Activated T-cell treated with anti-CD3 and anti-CD28 coated beads, Interleukin-2, amount 50 U/mL, for 24 hours (primary cell): Measurements from ENCODE around the gene HIPK3.
A peak's percentile ranks its signal among the peaks of the same experiment; 100 is the strongest.
"Not testable (repeated sequence)": the region's sequence is repeated elsewhere in the genome, so short reads cannot be mapped to it uniquely, and the experiment has no call there.

ENCODE experiments used
- DNase-seq: peaks from one replicate; pipeline ENCODE4 v3.0.0-alpha.2; 2020
- H3K27ac Mint-ChIP-seq: 2 replicates; pipeline ENCODE4 v1.8.0; 2020; ENCODE audit warnings: mild to moderate bottlenecking, mixed read lengths
- H3K27me3 Mint-ChIP-seq: 2 replicates; pipeline ENCODE4 v1.8.0; 2020; ENCODE audit warnings: mixed read lengths
- H3K36me3 Mint-ChIP-seq: 2 replicates; pipeline ENCODE4 v1.8.0; 2020; ENCODE audit warnings: low read depth, mixed read lengths
- H3K4me1 Mint-ChIP-seq: 2 replicates; pipeline ENCODE4 v1.8.0; 2020; ENCODE audit warnings: low read depth, mixed read lengths
- H3K4me3 Mint-ChIP-seq: 2 replicates; pipeline ENCODE4 v1.8.0; 2020; ENCODE audit warnings: mild to moderate bottlenecking, moderate library complexity, mixed read lengths
- H3K9me3 Mint-ChIP-seq: 2 replicates; pipeline ENCODE4 v1.8.0; 2020; ENCODE audit warnings: mixed read lengths

Gene HIPK3

GRCh38 chr11:33243654-33244053 lies 13.5 kb upstream of the HIPK3 start:
- DNase-seq, H3K36me3 Mint-ChIP-seq, H3K27ac Mint-ChIP-seq, H3K4me1 Mint-ChIP-seq, H3K9me3 Mint-ChIP-seq, H3K4me3 Mint-ChIP-seq: not testable (repeated sequence)
- H3K27me3 Mint-ChIP-seq: peaks cover 21% of the 10 kb centered on the region

- no peaks in the 10 kb centered on the region for H3K4me1 Mint-ChIP-seq
- no peaks in the 10 kb centered on the region for H3K9me3 Mint-ChIP-seq
- no peak overlapping the region for H3K4me3 Mint-ChIP-seq
- H3K36me3 Mint-ChIP-seq: no peaks in the 10 kb centered on the region
- DNase-seq: no peak
- H3K27me3 Mint-ChIP-seq: peaks cover 14% of the 10 kb centered on the region
- H3K27ac Mint-ChIP-seq: no peak overlapping the region
Measured at GRCh38 chr11:33248416-33248971, 8.7 kb upstream of the HIPK3 start.

- no peaks in the 10 kb centered on the region for H3K9me3 Mint-ChIP-seq
- no peaks in the 10 kb centered on the region for H3K27me3 Mint-ChIP-seq
- no peak for DNase-seq
- peak overlapping the region; percentile 98 for H3K27ac Mint-ChIP-seq
- peaks cover 9% of the 10 kb centered on the region for H3K36me3 Mint-ChIP-seq
- peaks cover 25% of the 10 kb centered on the region for H3K4me1 Mint-ChIP-seq
- H3K4me3 Mint-ChIP-seq: peak overlapping the region; percentile 97
Measured at GRCh38 chr11:33256031-33256812, 959 bp upstream of the HIPK3 start.

GRCh38 chr11:33256813-33257159 lies 395 bp upstream of the HIPK3 start:
- no peak for DNase-seq
- Mint-ChIP-seq H3K27ac (peak overlapping the region; percentile 98), H3K4me1 (peaks cover 31% of the 10 kb centered on the region), H3K36me3 (peaks cover 9% of the 10 kb centered on the region), H3K4me3 (peak overlapping the region; percentile 97), H3K27me3 (no peaks in the 10 kb centered on the region), H3K9me3 (no peaks in the 10 kb centered on the region)

GRCh38 chr11:33257897-33258630 lies 883 bp downstream of the HIPK3 start:
- Mint-ChIP-seq H3K4me3 (peak overlapping the region; percentile 97), H3K36me3 (peaks cover 9% of the 10 kb centered on the region), H3K27ac (peak overlapping the region; percentile 98), H3K4me1 (peaks cover 41% of the 10 kb centered on the region), H3K9me3 (no peaks in the 10 kb centered on the region), H3K27me3 (no peaks in the 10 kb centered on the region)
- peak; percentile 85 for DNase-seq

- Mint-ChIP-seq H3K27me3 (no peaks in the 10 kb centered on the region), H3K4me1 (peaks cover 45% of the 10 kb centered on the region), H3K4me3 (peak overlapping the region; percentile 97), H3K9me3 (no peaks in the 10 kb centered on the region), H3K27ac (peak overlapping the region; percentile 98), H3K36me3 (peaks cover 9% of the 10 kb centered on the region)
- no peak for DNase-seq
Measured at GRCh38 chr11:33258631-33259205, 1.5 kb downstream of the HIPK3 start.

- Mint-ChIP-seq H3K4me1 (peaks cover 51% of the 10 kb centered on the region), H3K9me3 (no peaks in the 10 kb centered on the region), H3K36me3 (peaks cover 9% of the 10 kb centered on the region), H3K27me3 (no peaks in the 10 kb centered on the region), H3K27ac (peak overlapping the region; percentile 6), H3K4me3 (peak overlapping the region; percentile 97)
- DNase-seq: no peak
Measured at GRCh38 chr11:33259869-33260268, 2.7 kb downstream of the HIPK3 start.

GRCh38 chr11:33261350-33261749 lies 4.2 kb downstream of the HIPK3 start:
- not testable (repeated sequence) for H3K27ac Mint-ChIP-seq, H3K36me3 Mint-ChIP-seq, H3K27me3 Mint-ChIP-seq, H3K4me3 Mint-ChIP-seq, DNase-seq, H3K9me3 Mint-ChIP-seq
- H3K4me1 Mint-ChIP-seq: peaks cover 53% of the 10 kb centered on the region

GRCh38 chr11:33262011-33262645 lies 4.9 kb downstream of the HIPK3 start:
- Mint-ChIP-seq H3K27me3 (no peaks in the 10 kb centered on the region), H3K4me3 (no peak overlapping the region)
- no peak for DNase-seq

GRCh38 chr11:33263549-33263948 lies 6.4 kb downstream of the HIPK3 start:
- Mint-ChIP-seq H3K4me1 (peaks cover 52% of the 10 kb centered on the region), H3K36me3 (peaks cover 4% of the 10 kb centered on the region), H3K27me3 (no peaks in the 10 kb centered on the region), H3K4me3 (no peak overlapping the region), H3K27ac (no peak overlapping the region), H3K9me3 (no peaks in the 10 kb centered on the region)
- DNase-seq: no peak

More at GRCh38 chr11:33262011-33262645, 4.9 kb downstream of the HIPK3 start:
- Mint-ChIP-seq H3K27ac (no peak overlapping the region), H3K4me1 (peaks cover 50% of the 10 kb centered on the region), H3K9me3 (no peaks in the 10 kb centered on the region), H3K36me3 (peaks cover 9% of the 10 kb centered on the region)

- peaks cover 54% of the 10 kb centered on the region for H3K4me1 Mint-ChIP-seq
- no peak overlapping the region for H3K4me3 Mint-ChIP-seq
- H3K9me3 Mint-ChIP-seq: no peaks in the 10 kb centered on the region
- DNase-seq: no peak
- no peaks in the 10 kb centered on the region for H3K36me3 Mint-ChIP-seq
- H3K27ac Mint-ChIP-seq: no peak overlapping the region
- no peaks in the 10 kb centered on the region for H3K27me3 Mint-ChIP-seq
Measured at GRCh38 chr11:33264926-33265325, 7.7 kb downstream of the HIPK3 start.

GRCh38 chr11:33266393-33267215 lies 9.4 kb downstream of the HIPK3 start:
- DNase-seq: no peak
- H3K36me3 Mint-ChIP-seq: no peaks in the 10 kb centered on the region
- no peaks in the 10 kb centered on the region for H3K27me3 Mint-ChIP-seq
- H3K27ac Mint-ChIP-seq: no peak overlapping the region
- H3K4me3 Mint-ChIP-seq: no peak overlapping the region
- H3K4me1 Mint-ChIP-seq: peaks cover 45% of the 10 kb centered on the region
- no peaks in the 10 kb centered on the region for H3K9me3 Mint-ChIP-seq

GRCh38 chr11:33268945-33269540 lies 11.9 kb downstream of the HIPK3 start:
- no peaks in the 10 kb centered on the region for H3K9me3 Mint-ChIP-seq
- no peaks in the 10 kb centered on the region for H3K27me3 Mint-ChIP-seq
- peaks cover 41% of the 10 kb centered on the region for H3K4me1 Mint-ChIP-seq
- peaks cover 2% of the 10 kb centered on the region for H3K36me3 Mint-ChIP-seq
- H3K27ac Mint-ChIP-seq: no peak overlapping the region
- no peak overlapping the region for H3K4me3 Mint-ChIP-seq
- no peak for DNase-seq
